SK-N-MC (cell line): ENCODE results near the gene GPR176.
"Not testable (repeated sequence)": the region's sequence is repeated elsewhere in the genome, so short reads cannot be mapped to it uniquely, and the experiment has no call there.

Experiments used
- DNase-seq: peaks from one replicate; pipeline ENCODE4 v3.0.0-alpha.2; 2011; ENCODE audit warnings: low read depth, low spot score
- H3K27ac ChIP-seq: fragments of 200-600 bp; sonication (generic); 2 replicates; pipeline ENCODE4 v1.5.1; 2016; ENCODE audit warnings: mixed run types
- H3K36me3 ChIP-seq: fragments of 200-600 bp; sonication (generic); 2 replicates; pipeline ENCODE4 v1.6.1; 2017; ENCODE audit warnings: antibody characterized with exemption, low read length, mixed read lengths; ENCODE audit not compliant: insufficient read depth
- H3K4me3 ChIP-seq: fragments of 200-600 bp; sonication (generic); 2 replicates; pipeline ENCODE4 v1.5.1; 2016
- H3K9ac ChIP-seq: fragments of 200-600 bp; sonication (generic); 2 replicates; pipeline ENCODE4 v1.8.0; 2017; ENCODE audit warnings: mixed run types, mixed read lengths; ENCODE audit not compliant: insufficient read length
- H3K9me3 ChIP-seq: fragments of 200-600 bp; sonication (generic); 2 replicates; pipeline ENCODE4 v1.6.1; 2017; ENCODE audit warnings: low read depth, mild to moderate bottlenecking, antibody characterized with exemption, low read length, moderate library complexity, mixed read lengths
- EZH2 ChIP-seq: fragments of 200-600 bp; sonication (generic); IDR thresholded peaks from one replicate; pipeline ENCODE4 v1.6.1; 2017; ENCODE audit warnings: antibody characterized with exemption
- FOXP2 ChIP-seq: optimal IDR thresholded peaks from 2 replicates; pipeline ENCODE3; 2011; ENCODE audit warnings: mild to moderate bottlenecking, moderate library complexity; ENCODE audit not compliant: insufficient read depth; ENCODE audit errors: extremely low read length, control extremely low read depth
- POLR2AphosphoS5 ChIP-seq: IDR thresholded peaks from 2 replicates; pipeline ENCODE4 v1.6.1; 2012; ENCODE audit warnings: mild to moderate bottlenecking, low read depth, low read length, borderline replicate concordance

Gene GPR176

DNA sequence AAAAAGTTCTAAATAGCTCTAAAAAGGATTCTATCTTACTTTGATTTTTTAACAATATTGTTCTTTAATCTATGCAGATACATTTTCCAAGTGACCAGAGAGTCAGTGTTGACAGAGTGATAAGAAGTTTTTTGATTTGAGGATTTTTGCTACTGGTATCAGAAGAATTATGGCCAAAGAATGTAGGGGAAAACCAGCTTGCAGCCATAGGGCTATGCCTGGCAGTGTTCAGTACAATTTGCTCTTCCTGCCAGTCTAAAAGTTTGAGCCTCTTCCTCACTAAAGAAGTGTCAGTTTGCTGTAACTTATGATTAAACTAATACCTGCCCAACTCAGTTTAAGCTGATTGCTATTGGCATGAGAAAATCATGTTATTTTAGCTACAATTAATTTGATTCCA, 102.2 kb downstream of the GPR176 start:
- no peak overlapping the region for H3K27ac ChIP-seq
- H3K9me3 ChIP-seq = no peaks in the 10 kb centered on the region
- no peak overlapping the region for H3K4me3 ChIP-seq
- TF ChIP-seq FOXP2 (no peak), POLR2AphosphoS5 (no peak)
- no peaks in the 10 kb centered on the region for H3K36me3 ChIP-seq
- DNase-seq = no peak
- no peak overlapping the region for H3K9ac ChIP-seq

DNA sequence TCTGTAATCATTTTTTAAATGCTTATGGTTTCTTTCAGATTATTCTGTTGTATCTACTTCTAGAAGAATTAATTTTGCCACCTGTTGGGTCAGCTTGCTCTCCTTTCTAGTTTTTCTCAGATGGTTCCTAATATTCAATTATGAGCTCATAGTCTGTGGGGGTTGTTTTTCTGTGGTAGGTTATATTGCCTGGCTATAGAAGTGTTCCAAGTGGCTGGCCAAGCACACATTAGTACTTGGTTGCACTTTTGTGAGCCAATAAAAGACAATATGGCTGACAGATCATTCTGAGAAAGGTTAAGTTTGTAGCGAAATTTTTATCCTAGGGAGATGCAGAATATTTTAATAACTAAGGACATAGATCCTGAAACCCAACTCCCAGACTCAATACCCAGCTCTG, 105.6 kb downstream of the GPR176 start:
- Histone ChIP-seq H3K36me3 (no peaks in the 10 kb centered on the region), H3K9me3 (no peaks in the 10 kb centered on the region), H3K4me3 (no peak overlapping the region), H3K9ac (no peak overlapping the region), H3K27ac (no peak overlapping the region)
- TF ChIP-seq POLR2AphosphoS5 = no peak
- no peak for TF ChIP-seq EZH2
- TF ChIP-seq FOXP2 = no peak
- DNase-seq = no peak

DNA sequence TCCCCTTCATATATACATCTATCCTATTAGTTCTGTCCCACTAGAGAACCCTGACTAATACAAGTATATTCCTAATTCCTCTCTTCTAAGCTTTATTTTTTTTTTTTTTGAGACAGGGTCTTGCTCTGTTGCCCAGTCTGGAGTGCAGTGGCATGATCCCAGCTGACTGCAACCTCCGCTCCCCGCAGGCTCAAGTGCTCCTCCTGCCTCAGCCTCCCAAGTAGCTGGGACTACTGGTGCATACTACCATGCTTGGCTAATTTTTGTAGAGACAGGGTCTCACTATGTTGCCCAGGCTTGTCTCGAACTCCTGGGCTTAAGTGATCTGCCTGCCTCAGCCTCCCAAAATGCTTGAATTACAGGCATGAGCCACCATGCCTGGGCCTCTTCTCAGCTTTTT, 107.4 kb downstream of the GPR176 start:
- not testable (repeated sequence) for H3K4me3 ChIP-seq, H3K9me3 ChIP-seq, DNase-seq, H3K9ac ChIP-seq, H3K36me3 ChIP-seq, H3K27ac ChIP-seq

DNA sequence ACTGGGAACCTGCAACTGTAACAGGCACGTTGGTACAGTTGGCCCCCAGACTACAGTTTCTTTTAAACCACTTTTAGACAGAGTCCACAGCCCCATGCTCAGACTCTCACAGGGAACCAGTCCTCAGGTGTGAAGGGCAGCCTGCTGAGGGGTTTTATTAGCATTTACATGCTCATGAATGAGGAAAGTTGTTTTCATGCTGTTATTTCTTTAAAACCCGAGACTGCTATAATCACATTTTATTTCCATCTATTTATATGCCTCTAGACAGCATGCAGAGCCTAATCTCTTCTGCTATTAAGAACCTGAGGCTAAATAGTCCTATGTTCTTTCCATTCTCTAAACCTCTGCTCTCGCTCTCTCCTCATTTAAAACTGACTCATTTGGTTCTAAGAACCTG, 111.2 kb downstream of the GPR176 start:
- TF ChIP-seq POLR2AphosphoS5 (no peak), EZH2 (no peak), FOXP2 (no peak)
- Histone ChIP-seq H3K4me3 (no peak overlapping the region), H3K9me3 (no peaks in the 10 kb centered on the region), H3K36me3 (no peaks in the 10 kb centered on the region), H3K9ac (no peak overlapping the region), H3K27ac (no peak overlapping the region)
- no peak for DNase-seq

DNA sequence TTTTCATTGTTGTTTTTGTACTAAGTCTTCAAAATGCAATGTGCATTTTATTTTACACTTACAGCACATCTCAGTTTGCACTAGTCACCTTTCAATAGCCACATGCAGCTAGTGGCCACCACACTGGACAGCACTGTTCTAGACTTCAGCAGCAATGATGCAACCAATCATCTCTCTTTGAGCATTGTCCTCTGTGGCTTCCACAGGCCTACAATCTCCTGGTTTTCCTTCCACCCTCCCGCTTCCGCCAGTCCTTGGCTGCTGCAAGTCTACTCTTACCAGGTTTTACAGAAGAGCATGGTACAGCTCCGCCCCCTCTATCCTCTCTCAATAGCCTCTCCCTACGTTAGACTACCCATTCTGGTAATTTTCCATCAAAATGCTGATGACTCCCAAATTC, 112.3 kb downstream of the GPR176 start:
- no peak for DNase-seq
- no peak for TF ChIP-seq POLR2AphosphoS5
- TF ChIP-seq FOXP2 = no peak
- no peak for TF ChIP-seq EZH2
- H3K9me3 ChIP-seq = no peaks in the 10 kb centered on the region
- no peak overlapping the region for H3K4me3 ChIP-seq
- H3K9ac ChIP-seq = no peak overlapping the region
- no peak overlapping the region for H3K27ac ChIP-seq
- no peaks in the 10 kb centered on the region for H3K36me3 ChIP-seq

DNA sequence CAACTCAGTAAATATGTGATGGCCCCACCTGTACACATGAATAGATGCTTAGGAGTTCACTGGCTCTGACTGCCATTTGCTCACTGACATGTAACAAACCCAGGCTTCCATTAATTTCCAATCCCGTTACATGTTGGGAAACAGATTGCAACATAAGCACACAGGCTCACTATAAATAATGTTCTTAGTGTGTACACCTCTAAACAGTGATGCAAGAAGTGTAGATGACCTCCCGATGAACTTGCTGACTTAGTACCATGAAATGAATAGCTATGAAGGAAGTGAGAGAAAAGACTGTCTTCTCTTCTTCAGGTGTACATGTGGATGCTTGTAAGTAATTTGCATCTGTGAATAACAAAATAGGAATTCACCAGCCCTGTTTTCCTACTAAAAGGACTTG, 116.0 kb downstream of the GPR176 start:
- H3K4me3 ChIP-seq = no peak overlapping the region
- no peaks in the 10 kb centered on the region for H3K36me3 ChIP-seq
- no peak for TF ChIP-seq POLR2AphosphoS5
- TF ChIP-seq FOXP2 = no peak
- TF ChIP-seq EZH2 = no peak
- no peak overlapping the region for H3K9ac ChIP-seq
- no peaks in the 10 kb centered on the region for H3K9me3 ChIP-seq
- H3K27ac ChIP-seq = no peak overlapping the region
- DNase-seq = no peak

DNA sequence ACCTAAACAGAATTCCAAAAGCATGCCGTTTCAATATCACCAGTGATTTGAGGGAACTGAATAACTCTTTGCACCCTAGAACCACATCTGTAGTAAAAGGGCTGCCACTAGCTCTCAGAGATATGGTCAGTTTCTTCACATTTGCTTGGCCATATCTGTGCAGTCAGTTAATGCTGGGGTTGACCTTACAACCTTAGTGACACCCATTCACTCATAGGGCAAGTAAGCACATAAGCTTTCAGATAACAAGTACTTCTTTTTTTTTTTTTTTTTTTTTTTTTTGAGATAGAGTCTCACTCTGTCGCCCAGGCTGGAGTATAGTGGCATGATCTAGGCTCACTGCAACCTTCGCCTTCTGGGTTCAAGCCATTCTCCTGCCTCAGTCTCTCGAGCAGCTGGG, 117.0 kb downstream of the GPR176 start:
- TF ChIP-seq POLR2AphosphoS5 (no peak), EZH2 (no peak), FOXP2 (no peak)
- no peak overlapping the region for H3K27ac ChIP-seq
- no peaks in the 10 kb centered on the region for H3K9me3 ChIP-seq
- H3K9ac ChIP-seq = no peak overlapping the region
- no peak overlapping the region for H3K4me3 ChIP-seq
- DNase-seq = no peak
- no peaks in the 10 kb centered on the region for H3K36me3 ChIP-seq

DNA sequence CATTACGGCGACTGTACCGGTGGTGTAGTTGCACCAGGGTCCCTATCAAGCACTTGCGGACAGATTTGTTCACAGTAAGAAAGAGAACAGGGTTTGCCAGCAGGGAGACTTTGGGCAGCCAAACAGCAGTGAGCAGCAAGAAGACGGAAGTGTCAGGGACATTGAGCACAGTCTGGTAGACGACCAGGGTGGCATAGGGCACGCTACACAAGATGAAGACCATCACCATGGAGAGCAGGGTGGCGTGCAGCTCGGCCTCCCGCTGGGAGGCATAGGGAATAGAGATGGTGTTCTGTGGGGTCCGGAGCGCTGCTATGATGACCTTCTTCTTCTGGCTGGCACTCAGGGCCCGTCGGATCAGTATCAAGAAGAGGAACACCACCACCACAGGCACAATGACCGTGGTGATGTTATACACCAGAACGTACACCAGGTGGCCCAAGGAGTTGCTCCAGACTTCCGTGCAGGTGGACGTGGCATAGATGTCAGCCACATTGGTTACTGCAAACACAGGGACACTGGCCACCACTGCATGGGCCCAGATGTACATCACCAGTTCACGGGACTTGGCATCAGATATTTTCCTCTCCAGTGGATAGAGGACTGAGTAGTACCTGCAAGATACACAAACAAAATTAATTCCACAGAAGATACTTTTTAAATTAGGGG, 118.3 kb downstream of the GPR176 start:
- DNase-seq = no peak

GRCh38 chr15:39799552-39800011, 120.5 kb downstream of the GPR176 start:
- Histone ChIP-seq H3K9me3 (no peaks in the 10 kb centered on the region), H3K27ac (no peak overlapping the region), H3K36me3 (no peaks in the 10 kb centered on the region), H3K4me3 (no peak overlapping the region), H3K9ac (no peak overlapping the region)
- no peak for DNase-seq
- TF ChIP-seq FOXP2 (no peak), EZH2 (no peak), POLR2AphosphoS5 (no peak)

More for the DNA sequence above, 118.3 kb downstream of the GPR176 start:
- H3K9me3 ChIP-seq = no peaks in the 10 kb centered on the region
- no peak overlapping the region for H3K27ac ChIP-seq
- no peak for TF ChIP-seq EZH2
- no peak for TF ChIP-seq POLR2AphosphoS5
- no peak for TF ChIP-seq FOXP2
- H3K4me3 ChIP-seq = no peak overlapping the region
- no peaks in the 10 kb centered on the region for H3K36me3 ChIP-seq
- H3K9ac ChIP-seq = no peak overlapping the region
